IMR-90 (cell line): ENCODE measurements around the gene LENG9. TPM values are rescaled to one million over a fixed set of nuclear protein-coding genes. Genes with fewer than 3 reads are reported as not detected.
A peak's percentile ranks its signal among the peaks of the same experiment; 100 is the strongest.

Experiments
- ATAC-seq: fragments of 200-7000 bp; cut with Tn5 transposase; 2 replicates; pipeline ENCODE4 v1.9.1; 2020; ENCODE audit warnings: low read depth, mild to moderate bottlenecking, moderate library complexity
- BruUV-seq: library from RNA; stranded (reverse); fragments of 400-500 nt; replicated peaks from 2 replicates; lab custom pipeline; 2021; lab: Mats Ljungman, UMichigan
- CTCF ChIA-PET: fragments of 300-600 bp; formaldehyde crosslinking; extraction: SDS; loops from one replicate; lab custom pipeline; 2021; ENCODE audit warnings: antibody characterized with exemption; lab: Yijun Ruan, JAX
- POLR2A ChIA-PET: fragments of 300-600 bp; sonication (Branson Sonifier 250); formaldehyde crosslinking; loops from one replicate; lab custom pipeline; 2022; ENCODE audit warnings: antibody characterized with exemption; ENCODE audit not compliant: unreplicated experiment; lab: Charles Lee
- DNase-seq: peaks from one replicate; pipeline ENCODE4 v3.0.0; 2013
- H2AFZ ChIP-seq: replicated peaks from 2 replicates; pipeline ENCODE3; 2013; ENCODE audit warnings: low read length, mild to moderate bottlenecking; ENCODE audit not compliant: poor library complexity
- H2AK5ac ChIP-seq: 2 replicates; pipeline ENCODE4 v1.6.1; 2013; ENCODE audit warnings: low read depth, low read length, inconsistent platforms
- H2AK9ac ChIP-seq: replicated peaks from 2 replicates; pipeline ENCODE3; 2013; ENCODE audit warnings: mild to moderate bottlenecking, low read depth, low read length, moderate library complexity; ENCODE audit not compliant: poor library complexity
- H2BK120ac ChIP-seq: 2 replicates; pipeline ENCODE4 v1.6.1; 2013; ENCODE audit warnings: low read depth, low read length, inconsistent platforms
- H2BK15ac ChIP-seq: 3 replicates; pipeline ENCODE4 v1.6.1; 2013; ENCODE audit warnings: low read depth, low read length, inconsistent platforms
- H2BK20ac ChIP-seq: 2 replicates; pipeline ENCODE4 v1.6.1; 2013; ENCODE audit warnings: low read depth, mild to moderate bottlenecking, inconsistent platforms, low read length, moderate library complexity
- H2BK5ac ChIP-seq: 2 replicates; pipeline ENCODE4 v1.6.1; 2013; ENCODE audit warnings: mild to moderate bottlenecking, low read depth, low read length, inconsistent platforms; ENCODE audit not compliant: poor library complexity, severe bottlenecking
- H3K14ac ChIP-seq: replicated peaks from 2 replicates; pipeline ENCODE4 v1.6.1; 2013; ENCODE audit warnings: low read depth, low read length, inconsistent platforms
- H3K18ac ChIP-seq: 2 replicates; pipeline ENCODE4 v1.6.1; 2013; ENCODE audit warnings: low read depth, low read length, control low read depth
- H3K23ac ChIP-seq: 2 replicates; pipeline ENCODE4 v1.6.1; 2013; ENCODE audit warnings: low read depth, low read length, inconsistent platforms
- H3K27ac ChIP-seq: 2 replicates; pipeline ENCODE4 v1.5.1; 2013; ENCODE audit warnings: mild to moderate bottlenecking, control low read depth, low read length; ENCODE audit not compliant: insufficient read depth
- H3K27me3 ChIP-seq: 2 replicates; pipeline ENCODE4 v1.6.1; 2013; ENCODE audit warnings: low read length; ENCODE audit not compliant: control insufficient read depth, insufficient read depth
- H3K36me3 ChIP-seq: 2 replicates; pipeline ENCODE4 v1.6.1; 2013; ENCODE audit warnings: low read length, mixed read lengths; ENCODE audit not compliant: control insufficient read depth, insufficient read depth
- H3K4ac ChIP-seq: 2 replicates; pipeline ENCODE4 v1.6.1; 2013; ENCODE audit warnings: low read depth, low read length, inconsistent platforms
- H3K4me1 ChIP-seq: 2 replicates; pipeline ENCODE4 v1.6.1; 2013; ENCODE audit warnings: low read length, mixed read lengths; ENCODE audit not compliant: control insufficient read depth, insufficient read depth
- H3K4me2 ChIP-seq: 2 replicates; pipeline ENCODE4 v1.6.1; 2013; ENCODE audit warnings: low read depth, mild to moderate bottlenecking, control low read depth, low read length, moderate library complexity
- H3K4me3 ChIP-seq: 2 replicates; pipeline ENCODE4 v1.5.1; 2013; ENCODE audit warnings: low read depth, mild to moderate bottlenecking, control low read depth, low read length, moderate library complexity; ENCODE audit not compliant: insufficient read depth
- H3K56ac ChIP-seq: 2 replicates; pipeline ENCODE4 v1.6.1; 2013; ENCODE audit warnings: low read length, inconsistent platforms; ENCODE audit not compliant: insufficient read depth; ENCODE audit errors: extremely low read depth
- H3K79me1 ChIP-seq, 2 experiments: 2 replicates each; pipeline ENCODE4 v1.6.1; 2013; ENCODE audit warnings: low read length in 2 of 2, inconsistent platforms in 1 of 2, low read depth in 1 of 2
- H3K9ac ChIP-seq: 2 replicates; pipeline ENCODE4 v1.6.1; 2013; ENCODE audit warnings: low read depth, low read length, control low read depth
- H3K9me1 ChIP-seq: 2 replicates; pipeline ENCODE4 v1.6.1; 2013; ENCODE audit warnings: low read length, inconsistent platforms; ENCODE audit not compliant: insufficient read depth
- H3K9me3 ChIP-seq: 2 replicates; pipeline ENCODE4 v1.6.1; 2013; ENCODE audit warnings: low read length; ENCODE audit not compliant: control insufficient read depth, insufficient read depth
- H4K20me1 ChIP-seq: 2 replicates; pipeline ENCODE4 v1.6.1; 2013; ENCODE audit warnings: low read length, inconsistent platforms; ENCODE audit not compliant: insufficient read depth
- H4K5ac ChIP-seq: 2 replicates; pipeline ENCODE4 v1.6.1; 2013; ENCODE audit warnings: mild to moderate bottlenecking, low read depth, low read length, control low read depth
- H4K8ac ChIP-seq, 2 experiments: 2 replicates each; pipeline ENCODE4 v1.6.1; 2013; ENCODE audit warnings: low read depth in 2 of 2, low read length in 2 of 2, control low read depth in 1 of 2, inconsistent platforms in 1 of 2
- H4K91ac ChIP-seq: 2 replicates; pipeline ENCODE4 v1.6.1; 2013; ENCODE audit warnings: low read depth, low read length, inconsistent platforms; ENCODE audit not compliant: insufficient read depth
- BHLHE40 ChIP-seq: fragments of 150-350 bp; IDR thresholded peaks from 2 replicates; pipeline ENCODE4 v1.6.1; 2016; ENCODE audit warnings: mild to moderate bottlenecking, low read depth, low read length
- CHD1 ChIP-seq: IDR thresholded peaks from 2 replicates; pipeline ENCODE4 v1.6.1; 2012; ENCODE audit warnings: low read depth, low read length, improper control_type of control experiment
- CTCF ChIP-seq: conservative IDR thresholded peaks from 2 replicates; pipeline ENCODE4 v1.5.1; 2012; ENCODE audit warnings: mild to moderate bottlenecking, low read depth, low read length, improper control_type of control experiment
- FOS ChIP-seq: fragments of 150-350 bp; IDR thresholded peaks from 2 replicates; pipeline ENCODE4 v1.6.1; 2016; ENCODE audit warnings: low read depth, low read length
- MAFK ChIP-seq: IDR thresholded peaks from 2 replicates; pipeline ENCODE4 v1.6.1; 2012; ENCODE audit warnings: low read depth, low read length, improper control_type of control experiment
- MAZ ChIP-seq: IDR thresholded peaks from 2 replicates; pipeline ENCODE4 v1.6.1; 2012; ENCODE audit warnings: low read depth, mild to moderate bottlenecking, low read length, improper control_type of control experiment, moderate library complexity, borderline replicate concordance
- MXI1 ChIP-seq: IDR thresholded peaks from 2 replicates; pipeline ENCODE4 v1.6.1; 2012; ENCODE audit warnings: low read depth, mild to moderate bottlenecking, low read length, moderate library complexity, borderline replicate concordance
- POLR2A ChIP-seq: IDR thresholded peaks from 2 replicates; pipeline ENCODE4 v1.6.1; 2012; ENCODE audit warnings: mild to moderate bottlenecking, low read depth, low read length
- RAD21 ChIP-seq: IDR thresholded peaks from 2 replicates; pipeline ENCODE4 v1.6.1; 2012; ENCODE audit warnings: low read length, improper control_type of control experiment
- RFX5 ChIP-seq: IDR thresholded peaks from 2 replicates; pipeline ENCODE4 v1.8.0; 2012; ENCODE audit warnings: low read depth, mild to moderate bottlenecking, low read length, moderate library complexity
- SMC3 ChIP-seq: fragments of 150-350 bp; IDR thresholded peaks from 2 replicates; pipeline ENCODE4 v1.6.1; 2016; ENCODE audit warnings: low read depth, mild to moderate bottlenecking, antibody characterized with exemption, low read length, moderate library complexity
- USF2 ChIP-seq: fragments of 150-350 bp; IDR thresholded peaks from 2 replicates; pipeline ENCODE4 v1.6.1; 2017; ENCODE audit warnings: mild to moderate bottlenecking, antibody characterized with exemption, low read length, low read depth
- WGBS, 2 experiments: methylation state at CpG; one replicate each; pipeline versions ENCODE4 v1.1.5 to v1.1.7; 2013; ENCODE audit warnings: missing lambda C conversion rate in 2 of 2; ENCODE audit not compliant: insufficient read length in 1 of 2; ENCODE audit errors: extremely low coverage in 2 of 2; 5-methylcytosine and 5-hydroxymethylcytosine counted together
- dilution Hi-C: fragments of 300-500 bp; cut with HindIII; formaldehyde crosslinking; loops from one replicate; pipeline ENCODE4 v1.14.3; 2018; ENCODE audit warnings: low sequenced_read_pairs; ENCODE audit not compliant: unreplicated experiment
- in situ Hi-C: fragments of 300-500 bp; cut with MboI; formaldehyde crosslinking; loops from 3 replicates; pipeline ENCODE4 v1.14.3; 2019; ENCODE audit warnings: low sequenced_read_pairs, inconsistent platforms, mixed read lengths
- intact Hi-C: fragments of 100-400 bp; cut with micrococcal nuclease; formaldehyde crosslinking; loops from 2 replicates; pipeline ENCODE4 v1.10.0; 2022
- polyA plus RNA-seq, 3 experiments: library from polyadenylated mRNA; depleted of rRNA; stranded (reverse); fragments of >200 nt; gene quantifications; 2 replicates each; pipeline ENCODE4 v1.2.3, GENCODE V29; 2012; ENCODE audit warnings: low replicate concordance in 1 of 3
- total RNA-seq: library from RNA; depleted of rRNA; stranded (reverse); fragments of >200 nt; gene quantifications from 2 replicates; pipeline ENCODE4 v1.2.3, GENCODE V29; 2012

Gene LENG9
- total and polyA plus RNA-seq, 2 of the 4 experiments (the other 2 are of a cell fraction): 0.94 to 1.1 TPM

GRCh38 chr19:54464044-54464629 lies 559 bp upstream of the LENG9 start:
- Histone ChIP-seq H3K56ac (no peak overlapping the region), H3K23ac (no peak overlapping the region), H4K20me1 (peaks cover 33% of the 10 kb centered on the region), H3K79me1 (peaks cover 11 to 28% of the 10 kb centered on the region in 2 experiments; a peak in 3 of 4 replicates), H4K91ac (no peak overlapping the region), H3K9me1 (no peaks in the 10 kb centered on the region; the same call in 1 of the 2 replicates), H2BK120ac (no peak overlapping the region), H2BK15ac (no peak overlapping the region), H2AK9ac (peak overlapping the region; percentile 90), H3K4me3 (peak overlapping the region; percentile 48), H2AFZ (peak overlapping the region; percentile 88), H3K27me3 (no peaks in the 10 kb centered on the region), H3K27ac (peak overlapping the region; percentile 18), H3K9me3 (no peaks in the 10 kb centered on the region), H4K5ac (no peak overlapping the region), H4K8ac (peak overlapping the region in 1 of 2 experiments; percentile 67; a peak in 1 of 4 replicates), H3K14ac (no peak overlapping the region; the same call in 1 of the 2 replicates), H2AK5ac (0 out of 2 replicates have a peak overlapping the region, but pooled peaks have one; percentile 32), H3K18ac (no peak overlapping the region), H2BK20ac (no peak overlapping the region), H2BK5ac (peak overlapping the region; percentile 37), H3K9ac (no peak overlapping the region), H3K4ac (peak overlapping the region; percentile 50), H3K4me1 (peaks cover 18% of the 10 kb centered on the region), H3K36me3 (peaks cover 31% of the 10 kb centered on the region), H3K4me2 (peak overlapping the region; percentile 84)
- peak; percentile 22 for ATAC-seq
- dilution Hi-C loops (no loop called here), intact Hi-C loops (loop anchor here (10.0 kb wide), 1 partner anchor 621 kb away; no protein-coding TSS in a partner anchor), in situ Hi-C loops (loop anchor here (25.0 kb wide), 4 partner anchors 352 to 1673 kb away; partner anchors contain the start of genes NAT14, NDUFA3, OSCAR and PRPF31)
- DNase-seq: peak; percentile 49
- POLR2A ChIA-PET: interaction anchor here (0.6 to 1.0 kb wide), 3 partner anchors 15 to 33 kb away, joined by 3 to 6 read pairs (median 3); partner anchors contain the start of gene LENG8
- BruUV-seq: no TSS peak
- 2% methylated on average over 16 of the region's 26 CpGs; no CpG with 5 or more reads in 1 of the 2 experiments for WGBS, 2 experiments
- CTCF ChIA-PET: interaction anchor here (0.7 to 0.8 kb wide), 2 partner anchors 9 to 16 kb away, joined by 3 to 4 read pairs; partner anchors contain the start of genes CDC42EP5 and LENG8
- no peak for TF ChIP-seq MAZ
- TF ChIP-seq BHLHE40: no peak
- no peak for TF ChIP-seq MAFK
- no peak for TF ChIP-seq RFX5
- no peak for TF ChIP-seq USF2
- TF ChIP-seq MXI1: no peak
- TF ChIP-seq RAD21: no peak
- no peak for TF ChIP-seq CHD1
- TF ChIP-seq SMC3: no peak
- no peak for TF ChIP-seq CTCF
- TF ChIP-seq POLR2A: no peak
- no peak for TF ChIP-seq FOS
